HG03039 (cell line): ENCODE measurements around the gene SUPT6H.
A peak's percentile ranks its signal among the peaks of the same experiment; 100 is the strongest.
"Not testable (repeated sequence)": the region's sequence is repeated elsewhere in the genome, so short reads cannot be mapped to it uniquely, and the experiment has no call there.

ENCODE experiments used
- ATAC-seq: cut with Tn5 transposase; IDR thresholded peaks from one replicate; pipeline ENCODE4 v1.9.1; 2021; ENCODE audit warnings: mild to moderate bottlenecking, moderate library complexity; ENCODE audit not compliant: unreplicated experiment

Gene SUPT6H

GRCh38 chr17:28735242-28735722 lies 73.3 kb downstream of the SUPT6H start:
- no peak for ATAC-seq

DNA sequence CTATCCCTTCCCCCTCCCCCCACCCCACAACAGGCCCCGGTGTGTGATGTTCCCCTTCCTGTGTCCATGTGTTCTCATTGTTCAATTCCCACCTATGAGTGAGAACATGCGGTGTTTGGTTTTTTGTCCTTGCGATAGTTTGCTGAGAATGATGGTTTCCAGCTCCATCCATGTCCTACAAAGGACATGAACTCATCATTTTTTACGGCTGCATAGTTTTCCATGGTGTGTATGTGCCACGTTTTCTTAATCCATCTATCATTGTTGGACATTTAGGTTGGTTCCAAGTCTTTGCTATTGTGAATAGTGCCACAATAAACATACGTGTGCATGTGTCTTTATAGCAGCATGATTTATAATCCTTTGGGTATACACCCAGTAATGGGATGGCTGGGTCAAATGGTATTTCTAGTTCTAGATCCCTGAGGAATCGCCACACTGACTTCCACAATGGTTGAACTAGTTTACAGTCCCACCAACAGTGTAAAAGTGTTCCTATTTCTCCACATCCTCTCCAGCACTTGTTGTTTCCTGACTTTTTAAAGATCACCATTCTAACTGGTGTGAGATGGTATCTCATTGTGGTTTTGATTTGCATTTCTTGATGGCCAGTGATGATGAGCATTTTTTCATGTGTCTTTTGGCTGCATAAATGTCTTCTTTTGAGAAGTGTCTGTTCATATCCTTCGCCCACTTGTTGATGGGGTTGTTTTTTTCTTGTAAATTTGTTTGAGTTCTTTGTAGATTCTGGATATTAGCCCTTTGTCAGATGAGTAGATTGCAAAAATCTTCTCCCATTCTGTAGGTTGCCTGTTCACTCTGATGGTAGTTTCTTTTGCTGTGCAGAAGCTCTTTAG lies 74.1 kb downstream of the SUPT6H start:
- not testable (repeated sequence) for ATAC-seq

GRCh38 chr17:28737316-28737715 lies 75.3 kb downstream of the SUPT6H start:
- no peak for ATAC-seq

- ATAC-seq, result peak; percentile 44
These were observed 76.0 kb downstream of the SUPT6H start for GRCh38 chr17:28737770-28738679.

GRCh38 chr17:28738680-28739384 lies 76.8 kb downstream of the SUPT6H start:
- ATAC-seq, result no peak

DNA sequence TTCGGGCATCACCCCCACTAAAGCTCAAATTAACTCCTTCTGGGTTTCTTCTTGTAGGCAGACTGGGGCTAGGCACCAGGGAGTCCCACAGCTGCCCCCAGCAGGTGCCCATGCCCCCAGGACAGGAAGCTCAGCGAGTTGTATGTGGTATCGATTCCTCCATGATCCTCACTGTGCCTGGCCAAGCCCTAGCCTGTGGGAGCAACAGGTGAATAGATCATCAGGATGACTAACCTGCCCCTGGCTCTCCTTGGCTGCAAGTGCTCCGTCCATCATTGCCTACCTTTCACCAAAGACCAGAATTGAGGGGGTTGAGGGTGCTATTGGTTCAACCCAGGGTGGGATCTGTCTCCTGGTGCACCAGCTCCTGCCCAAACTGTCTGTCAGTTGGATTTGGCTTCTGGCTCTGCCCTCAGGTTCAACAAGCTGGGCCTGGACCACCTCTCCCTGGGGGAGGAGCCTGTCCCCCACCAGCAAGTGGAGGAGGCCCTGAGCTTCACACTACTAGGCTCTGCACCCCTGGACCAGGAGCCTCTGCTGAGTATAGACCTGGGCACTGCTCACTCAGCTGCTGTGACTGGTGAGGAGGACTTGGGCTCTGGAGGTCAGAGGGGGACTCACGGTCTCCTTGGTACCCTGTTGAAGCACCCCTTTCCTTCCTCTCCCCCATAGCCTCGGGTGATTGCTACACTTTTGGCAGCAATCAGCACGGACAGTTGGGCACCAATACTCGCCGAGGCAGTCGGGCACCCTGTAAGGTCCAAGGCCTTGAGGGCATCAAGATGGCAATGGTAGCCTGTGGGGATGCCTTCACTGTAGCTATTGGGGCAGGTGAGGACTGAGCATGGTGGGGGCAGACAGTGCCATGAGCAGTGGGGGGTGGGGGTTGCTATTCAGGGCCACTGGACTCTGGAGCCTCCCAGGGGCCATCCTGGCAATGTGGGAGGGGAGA lies 78.7 kb downstream of the SUPT6H start:
- no peak for ATAC-seq

- ATAC-seq, result no peak
These were observed 79.6 kb downstream of the SUPT6H start for GRCh38 chr17:28741358-28742349.

DNA sequence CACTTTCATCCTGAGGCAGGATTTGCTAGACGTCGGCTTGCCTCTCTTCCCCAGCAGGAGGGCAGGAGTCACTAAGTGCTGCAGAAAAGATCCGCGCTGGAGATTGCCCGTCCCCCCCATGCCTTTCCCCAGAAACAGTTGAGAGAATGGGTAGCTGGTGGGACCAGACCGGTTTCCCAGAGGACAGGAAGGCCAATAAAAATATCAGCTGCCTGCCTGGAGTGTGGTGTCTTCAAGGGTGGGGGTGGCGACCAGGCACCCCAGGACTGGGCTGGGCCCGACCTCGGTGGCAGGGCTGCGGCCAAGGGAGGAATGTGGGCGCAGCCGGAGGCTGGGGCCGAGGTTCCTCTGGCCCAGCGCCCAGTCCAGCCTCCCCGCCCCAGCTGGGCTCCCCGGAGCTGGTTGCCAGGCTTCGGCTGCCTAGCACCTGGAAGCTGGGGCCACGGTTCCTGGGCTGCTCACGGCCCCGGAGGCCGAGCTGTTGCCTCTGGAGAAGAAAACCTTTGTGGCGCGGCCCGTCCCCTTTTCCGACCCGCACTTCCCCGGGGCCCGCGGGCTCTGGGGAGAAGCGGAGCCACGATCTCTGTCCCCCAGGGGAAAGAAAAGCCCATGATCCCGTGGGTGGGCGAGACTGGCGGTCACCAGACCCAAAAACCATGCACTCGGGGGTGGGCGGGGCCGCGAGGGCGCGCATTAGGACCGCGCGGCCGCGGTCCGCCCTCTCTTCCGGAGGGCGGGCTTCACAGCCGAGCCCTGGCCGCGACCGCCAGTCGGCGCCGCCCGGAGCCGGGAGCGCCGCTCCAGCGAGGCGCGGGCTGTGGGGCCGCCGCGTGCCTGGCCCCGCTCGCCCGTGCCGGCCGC lies 81.5 kb downstream of the SUPT6H start, which contains the start of gene TRAF4:
TRAF4 (plus strand) TSS at position 769 of the 861 bp plus-strand sequence. CDS start 102 bp downstream, outside the sequence.
- peak; percentile 57 for ATAC-seq

DNA sequence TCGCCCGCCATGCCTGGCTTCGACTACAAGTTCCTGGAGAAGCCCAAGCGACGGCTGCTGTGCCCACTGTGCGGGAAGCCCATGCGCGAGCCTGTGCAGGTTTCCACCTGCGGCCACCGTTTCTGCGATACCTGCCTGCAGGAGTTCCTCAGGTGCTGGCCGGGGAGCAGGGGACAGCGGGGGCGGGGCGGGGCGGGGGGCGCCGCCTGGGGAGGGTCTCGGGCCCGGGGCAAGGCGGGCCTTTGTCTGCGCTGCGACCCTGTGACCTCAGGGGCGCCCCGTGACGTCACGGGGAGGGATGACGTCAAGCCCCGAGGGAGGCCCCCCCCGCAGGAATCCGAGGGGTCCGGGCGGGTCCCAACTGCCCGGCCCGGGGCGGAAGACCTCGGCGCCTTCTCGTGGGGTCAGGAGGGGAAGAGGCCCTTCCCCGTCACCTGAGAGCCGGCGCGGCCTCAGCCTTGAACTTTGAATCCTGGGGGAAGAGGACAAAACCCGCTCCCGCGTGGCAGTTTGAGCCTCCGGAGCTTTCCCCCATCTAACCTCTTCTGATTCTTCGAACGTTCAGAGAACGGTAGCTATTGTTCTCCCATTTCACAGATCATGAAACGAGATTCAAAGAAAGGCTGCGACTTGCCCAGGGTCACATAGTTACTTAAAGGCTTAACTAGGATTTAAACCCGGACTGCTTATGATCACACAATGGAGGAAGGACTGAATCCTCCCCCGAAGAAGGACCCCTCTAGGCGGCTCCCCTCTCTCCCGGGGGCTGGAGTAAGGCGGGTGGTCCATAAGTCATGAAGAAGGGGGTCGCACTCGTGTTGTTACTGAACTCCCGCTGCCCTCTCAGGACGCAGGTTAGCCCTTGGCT lies 82.3 kb downstream of the SUPT6H start:
- peak; percentile 17 for ATAC-seq

DNA sequence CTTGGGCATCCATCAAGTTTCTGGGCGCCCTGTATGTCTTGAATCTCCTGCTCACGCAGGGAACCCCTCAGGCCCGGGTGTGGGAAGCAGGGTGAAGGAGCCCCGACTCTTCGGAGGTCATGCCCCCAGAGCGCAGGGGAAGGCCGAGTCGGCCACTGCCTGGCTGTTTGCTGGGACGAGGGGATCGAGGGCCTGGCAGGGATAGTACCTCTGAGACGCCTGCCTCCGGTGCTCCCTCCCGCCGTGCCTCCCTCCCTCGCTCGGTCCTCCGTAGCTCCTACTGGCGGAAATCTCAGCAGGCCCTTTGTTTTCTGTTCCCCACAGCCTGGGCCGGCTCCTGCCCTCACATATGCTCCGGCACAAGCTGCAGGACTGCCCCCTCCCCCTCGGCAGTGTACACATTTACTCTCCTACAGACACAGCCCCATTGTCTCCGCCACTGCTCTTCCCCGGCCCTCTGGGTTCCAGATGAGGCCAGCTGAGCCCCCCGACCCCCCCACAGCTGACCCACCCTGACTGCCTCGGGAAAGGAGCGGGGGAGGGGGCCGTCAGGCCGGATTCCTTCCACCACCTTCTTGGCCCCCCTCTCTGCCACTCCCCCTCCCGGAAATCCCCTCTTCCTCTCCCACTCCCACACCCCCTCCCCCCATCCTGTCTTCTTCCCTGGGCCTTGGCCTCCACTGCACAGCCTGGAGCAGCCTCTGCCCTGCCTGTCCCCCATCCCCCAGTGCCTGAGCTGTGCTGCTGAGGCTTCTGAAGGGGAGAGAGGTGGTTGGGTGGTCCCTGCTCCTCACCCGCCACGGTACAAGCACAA lies 83.2 kb downstream of the SUPT6H start:
- ATAC-seq, result no peak

GRCh38 chr17:28745786-28746411 lies 83.9 kb downstream of the SUPT6H start:
- ATAC-seq, result no peak

DNA sequence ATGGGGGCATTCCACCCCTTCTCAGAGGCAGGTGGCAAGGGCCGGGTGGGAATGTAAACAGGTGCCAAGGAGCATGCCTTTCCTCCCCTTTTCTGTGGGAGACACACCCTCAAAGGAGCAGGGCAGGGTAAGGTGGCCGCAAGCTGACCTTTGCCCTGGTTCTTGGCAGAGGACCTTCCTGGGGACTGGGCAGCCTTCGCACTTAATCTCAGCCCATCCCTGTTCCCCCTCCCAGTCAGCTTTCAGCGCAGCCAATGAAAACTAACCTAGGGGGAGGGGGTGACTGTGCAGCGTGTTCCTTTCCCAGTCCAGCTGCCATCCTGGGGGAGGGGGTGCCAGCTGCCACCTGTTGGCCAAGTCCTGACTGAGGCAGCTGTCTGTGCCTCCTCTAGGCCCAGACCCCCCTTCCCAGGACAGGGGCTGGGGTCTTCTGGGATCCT lies 84.6 kb downstream of the SUPT6H start:
- ATAC-seq, result no peak

GRCh38 chr17:28747051-28747691 lies 85.2 kb downstream of the SUPT6H start:
- ATAC-seq, result no peak

DNA sequence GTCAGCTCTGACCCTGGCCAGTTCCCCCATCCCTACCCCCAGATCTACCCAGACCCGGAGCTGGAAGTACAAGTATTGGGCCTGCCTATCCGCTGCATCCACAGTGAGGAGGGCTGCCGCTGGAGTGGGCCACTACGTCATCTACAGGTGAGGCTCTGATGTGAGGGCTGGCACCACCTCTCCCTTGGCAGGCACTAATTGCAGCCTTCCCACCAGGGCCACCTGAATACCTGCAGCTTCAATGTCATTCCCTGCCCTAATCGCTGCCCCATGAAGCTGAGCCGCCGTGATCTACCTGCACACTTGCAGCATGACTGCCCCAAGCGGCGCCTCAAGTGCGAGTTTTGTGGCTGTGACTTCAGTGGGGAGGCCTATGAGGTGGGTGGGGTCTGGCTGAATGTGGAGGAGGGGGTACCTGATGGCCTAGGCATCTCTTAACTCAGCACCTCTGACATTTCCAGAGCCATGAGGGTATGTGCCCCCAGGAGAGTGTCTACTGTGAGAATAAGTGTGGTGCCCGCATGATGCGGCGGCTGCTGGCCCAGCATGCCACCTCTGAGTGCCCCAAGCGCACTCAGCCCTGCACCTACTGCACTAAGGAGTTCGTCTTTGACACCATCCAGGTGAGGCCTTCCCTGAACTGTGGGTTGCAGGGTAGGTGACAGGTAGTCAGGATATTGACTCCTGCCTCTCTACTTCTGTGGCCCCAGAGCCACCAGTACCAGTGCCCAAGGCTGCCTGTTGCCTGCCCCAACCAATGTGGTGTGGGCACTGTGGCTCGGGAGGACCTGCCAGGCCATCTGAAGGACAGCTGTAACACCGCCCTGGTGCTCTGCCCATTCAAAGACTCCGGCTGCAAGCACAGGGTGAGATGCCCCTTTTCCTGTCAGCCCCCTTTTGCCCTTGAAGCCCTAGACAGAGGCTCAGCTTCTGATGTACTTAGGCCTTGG lies 86.1 kb downstream of the SUPT6H start:
- no peak for ATAC-seq
